ENCODE results near the gene SLC12A3. TPM values are rescaled to one million over a fixed set of nuclear protein-coding genes. Genes with fewer than 3 reads are reported as not detected.

The SLC12A3 gene
- total and polyA plus RNA-seq, 5 donors from 2014 or later, result not detected

DNA sequence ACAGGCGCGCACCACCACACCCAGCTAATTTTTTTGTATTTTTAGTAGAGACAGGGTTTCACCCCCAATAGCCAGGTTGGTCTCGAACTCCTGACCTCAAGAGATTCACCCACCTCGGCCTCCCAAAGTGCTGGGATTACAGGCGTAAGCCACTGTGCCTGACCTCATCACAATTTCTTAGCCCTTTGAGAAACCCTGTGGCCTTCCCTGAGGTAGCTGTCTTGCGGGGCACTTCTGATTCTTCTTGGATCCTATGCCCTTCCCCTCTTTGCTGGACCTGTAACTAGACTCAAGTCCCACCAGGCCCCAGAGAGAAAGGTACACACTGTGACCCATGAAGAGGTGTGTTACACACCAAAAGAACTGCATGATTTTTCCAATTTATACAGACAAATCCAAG is 83.2 kb downstream of the SLC12A3 start:
- no peak for DNase-seq
- Mint-ChIP-seq H3K27me3 (no peaks in the 10 kb centered on the region), H3K9me3 (no peaks in the 10 kb centered on the region), H3K27ac (no peak overlapping the region), H3K4me1 (peaks cover 11 to 29% (median 20%) of the 10 kb centered on the region in 4 donors), H3K4me3 (no peak overlapping the region), H3K36me3 (peaks cover 15% of the 10 kb centered on the region)
- H3K4me1 ChIP-seq (ENCODE audit: control insufficient read depth, insufficient read depth, low read length, poor library complexity, severe bottlenecking), result peaks cover 4% of the 10 kb centered on the region
- no peaks in the 10 kb centered on the region for H3K27me3 ChIP-seq (ENCODE audit: control insufficient read depth, insufficient read depth, low read length)
- H3K27ac ChIP-seq (ENCODE audit: insufficient read depth, low read length, poor library complexity, severe bottlenecking), result no peak overlapping the region
- no peak for ATAC-seq (ENCODE audit: low read depth in 2 of 2)
- no peaks in the 10 kb centered on the region for H3K9me3 ChIP-seq (ENCODE audit: control insufficient read depth in 2 of 2, low read length in 2 of 2)
- H3K4me3 ChIP-seq (ENCODE audit: low read depth, low read length), result no peak overlapping the region
- peaks cover 26% of the 10 kb centered on the region for H3K36me3 ChIP-seq (ENCODE audit: control insufficient read depth, insufficient read depth, low read length)

GRCh38 chr16:56950051-56950450 is 85.0 kb downstream of the SLC12A3 start:
- no peaks in the 10 kb centered on the region for H3K27me3 ChIP-seq (ENCODE audit: control insufficient read depth, insufficient read depth, low read length)
- H3K9me3 ChIP-seq (ENCODE audit: control insufficient read depth in 2 of 2, low read length in 2 of 2), result no peaks in the 10 kb centered on the region
- H3K36me3 Mint-ChIP-seq, result peaks cover 4% of the 10 kb centered on the region
- peaks cover 9% of the 10 kb centered on the region for H3K36me3 ChIP-seq (ENCODE audit: control insufficient read depth, insufficient read depth, low read length)
- no peak overlapping the region for H3K4me3 Mint-ChIP-seq
- peaks cover under 1 to 15% (median 10%) of the 10 kb centered on the region in 4 donors for H3K4me1 Mint-ChIP-seq
- no peak overlapping the region for H3K27ac ChIP-seq (ENCODE audit: insufficient read depth, low read length, poor library complexity, severe bottlenecking)
- no peaks in the 10 kb centered on the region for H3K27me3 Mint-ChIP-seq
- no peak overlapping the region for H3K4me3 ChIP-seq (ENCODE audit: low read depth, low read length)
- no peaks in the 10 kb centered on the region for H3K4me1 ChIP-seq (ENCODE audit: control insufficient read depth, insufficient read depth, low read length, poor library complexity, severe bottlenecking)
- no peaks in the 10 kb centered on the region for H3K9me3 Mint-ChIP-seq
- DNase-seq (no peak), ATAC-seq (ENCODE audit: low read depth in 2 of 2) (no peak)
- H3K27ac Mint-ChIP-seq, result peak overlapping the region in 1 of 3 donors; percentile 42

DNA sequence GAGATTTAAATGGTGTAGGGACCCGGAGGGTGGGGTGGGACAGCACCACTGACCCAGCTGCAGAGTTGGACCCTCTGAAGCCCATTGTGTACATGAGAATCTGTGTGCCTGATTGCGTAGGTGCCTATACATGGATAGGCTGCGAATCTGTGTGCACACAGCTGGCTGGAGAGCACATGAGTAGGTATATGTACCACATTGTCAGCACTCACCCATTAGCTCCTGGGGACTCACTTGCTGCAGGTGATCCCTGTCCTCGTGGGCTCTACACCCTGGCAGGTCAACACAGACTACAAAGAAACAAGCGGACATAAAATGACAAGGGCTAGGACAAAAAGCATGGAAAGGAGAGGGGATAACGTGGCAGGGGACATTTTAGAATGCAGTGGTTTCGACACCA is 85.4 kb downstream of the SLC12A3 start:
- Mint-ChIP-seq H3K4me3 (peak overlapping the region in 1 of 4 donors; percentile 28), H3K9me3 (no peaks in the 10 kb centered on the region), H3K27ac (no peak overlapping the region), H3K27me3 (no peaks in the 10 kb centered on the region), H3K4me1 (peaks cover 0 to 15% (median 9%) of the 10 kb centered on the region in 4 donors), H3K36me3 (peaks cover 4% of the 10 kb centered on the region)
- no peaks in the 10 kb centered on the region for H3K9me3 ChIP-seq (ENCODE audit: control insufficient read depth in 2 of 2, low read length in 2 of 2)
- DNase-seq (no peak), ATAC-seq (ENCODE audit: low read depth in 2 of 2) (no peak)
- no peak overlapping the region for H3K27ac ChIP-seq (ENCODE audit: insufficient read depth, low read length, poor library complexity, severe bottlenecking)
- no peak overlapping the region for H3K4me3 ChIP-seq (ENCODE audit: low read depth, low read length)
- no peaks in the 10 kb centered on the region for H3K27me3 ChIP-seq (ENCODE audit: control insufficient read depth, insufficient read depth, low read length)
- H3K36me3 ChIP-seq (ENCODE audit: control insufficient read depth, insufficient read depth, low read length), result peaks cover 4% of the 10 kb centered on the region
- no peaks in the 10 kb centered on the region for H3K4me1 ChIP-seq (ENCODE audit: control insufficient read depth, insufficient read depth, low read length, poor library complexity, severe bottlenecking)

DNA sequence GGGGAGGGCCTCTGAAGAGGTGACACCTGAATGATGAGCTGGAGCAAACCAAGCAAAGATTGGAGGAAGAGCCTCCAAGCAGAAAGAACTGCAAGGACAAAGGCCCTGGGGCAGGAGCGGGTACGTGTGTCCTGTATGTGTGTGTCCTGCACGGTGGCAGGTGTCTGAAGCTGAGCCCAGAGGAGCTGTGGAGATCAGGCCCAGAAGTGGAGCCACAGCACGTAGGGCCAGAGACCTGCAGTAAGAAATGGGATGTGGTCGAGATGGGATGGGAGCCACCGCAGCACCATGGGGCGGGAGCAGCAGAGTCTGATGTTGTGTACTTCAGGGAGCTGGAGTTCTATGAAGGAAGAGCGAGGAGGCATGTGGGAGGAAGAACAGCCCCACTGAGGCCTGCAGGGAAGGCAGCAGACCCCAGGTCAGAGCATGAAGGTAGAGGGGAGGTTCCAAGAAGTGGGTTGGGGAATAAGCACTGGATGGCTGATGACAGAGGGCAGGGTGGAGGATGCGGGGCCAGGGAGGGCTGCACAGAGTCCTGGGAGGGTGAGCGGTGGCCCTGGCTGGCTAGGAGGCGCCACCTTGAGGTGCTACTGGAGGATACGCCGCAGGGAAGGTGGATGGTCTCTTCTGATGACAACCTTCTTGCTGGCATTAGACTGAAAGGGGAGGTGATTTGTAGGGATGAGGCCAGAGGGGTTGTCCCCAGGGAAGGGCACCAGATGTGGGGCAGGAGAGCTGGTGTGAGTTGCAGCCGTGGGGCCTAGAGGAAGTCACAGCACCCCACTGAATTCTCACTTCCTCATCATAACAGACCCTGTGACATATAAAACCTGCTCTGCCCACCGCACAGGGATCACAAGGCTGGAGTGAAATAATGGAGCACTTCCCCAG is 86.1 kb downstream of the SLC12A3 start:
- Mint-ChIP-seq H3K27me3 (no peaks in the 10 kb centered on the region), H3K36me3 (peaks cover 4% of the 10 kb centered on the region), H3K9me3 (no peaks in the 10 kb centered on the region), H3K4me3 (no peak overlapping the region), H3K4me1 (peaks cover 0 to 15% (median 9%) of the 10 kb centered on the region in 4 donors), H3K27ac (peak overlapping the region in 1 of 3 donors; percentile 90)
- H3K4me1 ChIP-seq (ENCODE audit: control insufficient read depth, insufficient read depth, low read length, poor library complexity, severe bottlenecking), result no peaks in the 10 kb centered on the region
- DNase-seq (peak in 2 of 3 donors; percentile 46 to 71), ATAC-seq (ENCODE audit: low read depth in 2 of 2) (peak; percentile 81 to 82)
- H3K27ac ChIP-seq (ENCODE audit: insufficient read depth, low read length, poor library complexity, severe bottlenecking), result no peak overlapping the region
- no peak overlapping the region for H3K4me3 ChIP-seq (ENCODE audit: low read depth, low read length)
- no peaks in the 10 kb centered on the region for H3K27me3 ChIP-seq (ENCODE audit: control insufficient read depth, insufficient read depth, low read length)
- H3K36me3 ChIP-seq (ENCODE audit: control insufficient read depth, insufficient read depth, low read length), result peaks cover 3% of the 10 kb centered on the region
- H3K9me3 ChIP-seq (ENCODE audit: control insufficient read depth in 2 of 2, low read length in 2 of 2), result no peaks in the 10 kb centered on the region

GRCh38 chr16:56953006-56953405 is 88.0 kb downstream of the SLC12A3 start:
- Mint-ChIP-seq H3K27ac (no peak overlapping the region), H3K27me3 (no peaks in the 10 kb centered on the region), H3K4me3 (no peak overlapping the region), H3K4me1 (peaks cover 0 to 12% (median 8%) of the 10 kb centered on the region in 4 donors), H3K9me3 (no peaks in the 10 kb centered on the region), H3K36me3 (no peaks in the 10 kb centered on the region)
- Histone ChIP-seq H3K36me3 (ENCODE audit: control insufficient read depth, insufficient read depth, low read length) (no peaks in the 10 kb centered on the region), H3K9me3 (ENCODE audit: control insufficient read depth in 2 of 2, low read length in 2 of 2) (no peaks in the 10 kb centered on the region), H3K4me3 (ENCODE audit: low read depth, low read length) (no peak overlapping the region), H3K27ac (ENCODE audit: insufficient read depth, low read length, poor library complexity, severe bottlenecking) (no peak overlapping the region), H3K27me3 (ENCODE audit: control insufficient read depth, insufficient read depth, low read length) (no peaks in the 10 kb centered on the region), H3K4me1 (ENCODE audit: control insufficient read depth, insufficient read depth, low read length, poor library complexity, severe bottlenecking) (no peaks in the 10 kb centered on the region)
- DNase-seq (no peak), ATAC-seq (ENCODE audit: low read depth in 2 of 2) (no peak)

GRCh38 chr16:56956076-56956475 is 91.1 kb downstream of the SLC12A3 start:
- Mint-ChIP-seq H3K27me3 (no peaks in the 10 kb centered on the region), H3K36me3 (no peaks in the 10 kb centered on the region), H3K9me3 (no peaks in the 10 kb centered on the region), H3K4me1 (peaks cover 0 to 5% (median 4%) of the 10 kb centered on the region in 4 donors), H3K4me3 (no peak overlapping the region), H3K27ac (no peak overlapping the region)
- no peak for ATAC-seq (ENCODE audit: low read depth in 2 of 2)
- H3K4me1 ChIP-seq (ENCODE audit: control insufficient read depth, insufficient read depth, low read length, poor library complexity, severe bottlenecking), result no peaks in the 10 kb centered on the region
- no peaks in the 10 kb centered on the region for H3K36me3 ChIP-seq (ENCODE audit: control insufficient read depth, insufficient read depth, low read length)
- DNase-seq, result no peak
- no peak overlapping the region for H3K4me3 ChIP-seq (ENCODE audit: low read depth, low read length)
- H3K27ac ChIP-seq (ENCODE audit: insufficient read depth, low read length, poor library complexity, severe bottlenecking), result no peak overlapping the region
- H3K9me3 ChIP-seq (ENCODE audit: control insufficient read depth in 2 of 2, low read length in 2 of 2), result no peaks in the 10 kb centered on the region
- no peaks in the 10 kb centered on the region for H3K27me3 ChIP-seq (ENCODE audit: control insufficient read depth, insufficient read depth, low read length)

DNA sequence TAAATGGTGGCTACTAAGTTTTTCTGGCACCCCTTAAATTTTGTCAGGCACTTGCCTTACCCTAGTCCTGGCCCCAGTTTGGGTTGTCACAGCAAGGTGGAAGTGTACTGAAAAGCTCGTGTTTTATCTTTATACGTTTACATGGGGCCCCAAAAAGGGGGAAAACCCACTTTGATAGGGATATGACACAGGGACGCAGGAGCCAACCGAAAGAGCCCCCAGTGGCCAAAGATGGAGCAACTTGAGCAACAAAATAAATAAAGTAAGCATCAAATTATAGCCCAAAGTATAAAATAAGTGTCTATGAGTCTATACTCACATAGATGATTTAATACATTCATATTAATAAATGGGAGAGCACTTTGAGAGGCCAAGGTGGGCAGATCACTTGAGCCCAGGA is 91.7 kb downstream of the SLC12A3 start:
- DNase-seq (no peak), ATAC-seq (ENCODE audit: low read depth in 2 of 2) (no peak)
- no peak overlapping the region for H3K4me3 Mint-ChIP-seq
- no peak overlapping the region for H3K27ac Mint-ChIP-seq
- peaks cover 4% of the 10 kb centered on the region for H3K27me3 Mint-ChIP-seq
- Histone ChIP-seq H3K4me1 (ENCODE audit: control insufficient read depth, insufficient read depth, low read length, poor library complexity, severe bottlenecking) (no peaks in the 10 kb centered on the region), H3K36me3 (ENCODE audit: control insufficient read depth, insufficient read depth, low read length) (no peaks in the 10 kb centered on the region), H3K9me3 (ENCODE audit: control insufficient read depth in 2 of 2, low read length in 2 of 2) (no peaks in the 10 kb centered on the region), H3K27me3 (ENCODE audit: control insufficient read depth, insufficient read depth, low read length) (no peaks in the 10 kb centered on the region), H3K4me3 (ENCODE audit: low read depth, low read length) (no peak overlapping the region), H3K27ac (ENCODE audit: insufficient read depth, low read length, poor library complexity, severe bottlenecking) (no peak overlapping the region)
- H3K4me1 Mint-ChIP-seq, result no peaks in the 10 kb centered on the region
- H3K9me3 Mint-ChIP-seq, result no peaks in the 10 kb centered on the region
- H3K36me3 Mint-ChIP-seq, result no peaks in the 10 kb centered on the region

Data from CD4-positive, CD25-positive, alpha-beta regulatory T cell (primary cell).